Raji (cell line): ENCODE measurements around the gene NEK5.

Experiments
- POLR2A ChIP-seq: IDR thresholded peaks from 2 replicates; pipeline ENCODE4 v1.6.1; 2011; ENCODE audit warnings: low read depth, low read length, control low read depth; ENCODE audit not compliant: insufficient read depth

The NEK5 gene

GRCh38 chr13:52128714-52129700, at the start of gene NEK5:
Gene NEK5 (minus strand): TSS chr13:52129073. CDS start chr13:52127482, 1,591 bp downstream.
- no peak for TF ChIP-seq POLR2A

- no peak for TF ChIP-seq POLR2A
Measured at GRCh38 chr13:52177276-52177675, 48.4 kb upstream of the NEK5 start.

- TF ChIP-seq POLR2A: no peak
Measured at GRCh38 chr13:52173373-52173772, 44.5 kb upstream of the NEK5 start.

- no peak for TF ChIP-seq POLR2A
Measured at GRCh38 chr13:52169839-52170238, 41.0 kb upstream of the NEK5 start.

- no peak for TF ChIP-seq POLR2A
Measured at GRCh38 chr13:52165411-52165810, 36.5 kb upstream of the NEK5 start.

- no peak for TF ChIP-seq POLR2A
Measured at GRCh38 chr13:52164989-52165388, 36.1 kb upstream of the NEK5 start.

GRCh38 chr13:52162279-52163101, 33.6 kb upstream of the NEK5 start:
- TF ChIP-seq POLR2A: no peak

- no peak for TF ChIP-seq POLR2A
Measured at GRCh38 chr13:52161181-52161646, 32.3 kb upstream of the NEK5 start.

- no peak for TF ChIP-seq POLR2A
Measured at GRCh38 chr13:52160506-52160905, 31.6 kb upstream of the NEK5 start.

GRCh38 chr13:52160053-52160452, 31.2 kb upstream of the NEK5 start:
- no peak for TF ChIP-seq POLR2A

GRCh38 chr13:52159159-52159982, 30.5 kb upstream of the NEK5 start, which contains the start of gene NEK3:
Gene NEK3 (minus strand): TSS chr13:52159597. CDS start chr13:52156191, 3,406 bp downstream.
- no peak for TF ChIP-seq POLR2A

- no peak for TF ChIP-seq POLR2A
Measured at GRCh38 chr13:52158629-52159158, 29.8 kb upstream of the NEK5 start.

- no peak for TF ChIP-seq POLR2A
Measured at GRCh38 chr13:52156724-52157261, 27.9 kb upstream of the NEK5 start.

- no peak for TF ChIP-seq POLR2A
Measured at GRCh38 chr13:52155177-52155576, 26.3 kb upstream of the NEK5 start.
